ENCODE results near the gene FSTL4. TPM values are rescaled to one million over a fixed set of nuclear protein-coding genes. Genes with fewer than 3 reads are reported as not detected.

Gene FSTL4
- total and polyA plus RNA-seq, 2 of the 13 experiments (the other 11 are each of a cell fraction or from before 2014, with no cell fraction given): 2.1 to 3.0 TPM

DNA sequence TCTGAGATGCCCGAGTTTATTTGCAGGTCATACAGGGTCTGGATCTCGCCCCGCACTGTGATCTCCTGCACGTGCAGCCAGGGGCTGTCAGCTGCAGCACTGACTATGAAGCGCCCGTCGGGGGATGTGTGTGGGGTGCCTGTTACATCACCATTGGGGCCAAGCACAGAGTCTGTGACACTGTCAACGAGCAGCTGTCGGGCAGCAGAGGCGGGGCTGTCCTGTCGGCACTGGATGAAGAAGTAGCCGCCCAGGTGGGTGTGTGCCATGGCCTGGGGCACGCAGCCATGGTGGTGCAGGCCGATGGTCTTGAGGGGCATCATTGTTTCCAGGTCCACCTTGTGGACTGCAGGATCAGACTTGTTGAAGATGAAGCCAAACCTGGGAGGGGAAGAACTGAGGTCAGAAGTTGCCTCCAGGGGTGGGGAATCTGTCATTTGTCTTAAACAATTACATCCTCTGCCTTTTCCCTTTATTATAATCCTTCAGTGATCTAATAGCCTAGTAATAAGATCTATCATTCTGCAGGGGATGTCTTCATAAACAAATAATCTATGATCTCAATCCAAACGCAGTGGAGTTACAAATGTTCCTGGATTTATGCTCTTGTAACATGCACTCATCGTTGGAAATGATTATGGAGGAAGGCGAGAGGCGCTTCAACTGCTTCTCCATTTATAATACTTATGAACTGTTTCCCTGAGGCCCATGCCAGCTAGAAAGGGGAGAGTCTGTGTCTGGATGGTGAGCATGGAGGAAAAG lies 412.7 kb downstream of the FSTL4 start:
- no TSS peak for BruUV-seq (replicated peaks)
- TF ChIP-seq, protein P1, sequence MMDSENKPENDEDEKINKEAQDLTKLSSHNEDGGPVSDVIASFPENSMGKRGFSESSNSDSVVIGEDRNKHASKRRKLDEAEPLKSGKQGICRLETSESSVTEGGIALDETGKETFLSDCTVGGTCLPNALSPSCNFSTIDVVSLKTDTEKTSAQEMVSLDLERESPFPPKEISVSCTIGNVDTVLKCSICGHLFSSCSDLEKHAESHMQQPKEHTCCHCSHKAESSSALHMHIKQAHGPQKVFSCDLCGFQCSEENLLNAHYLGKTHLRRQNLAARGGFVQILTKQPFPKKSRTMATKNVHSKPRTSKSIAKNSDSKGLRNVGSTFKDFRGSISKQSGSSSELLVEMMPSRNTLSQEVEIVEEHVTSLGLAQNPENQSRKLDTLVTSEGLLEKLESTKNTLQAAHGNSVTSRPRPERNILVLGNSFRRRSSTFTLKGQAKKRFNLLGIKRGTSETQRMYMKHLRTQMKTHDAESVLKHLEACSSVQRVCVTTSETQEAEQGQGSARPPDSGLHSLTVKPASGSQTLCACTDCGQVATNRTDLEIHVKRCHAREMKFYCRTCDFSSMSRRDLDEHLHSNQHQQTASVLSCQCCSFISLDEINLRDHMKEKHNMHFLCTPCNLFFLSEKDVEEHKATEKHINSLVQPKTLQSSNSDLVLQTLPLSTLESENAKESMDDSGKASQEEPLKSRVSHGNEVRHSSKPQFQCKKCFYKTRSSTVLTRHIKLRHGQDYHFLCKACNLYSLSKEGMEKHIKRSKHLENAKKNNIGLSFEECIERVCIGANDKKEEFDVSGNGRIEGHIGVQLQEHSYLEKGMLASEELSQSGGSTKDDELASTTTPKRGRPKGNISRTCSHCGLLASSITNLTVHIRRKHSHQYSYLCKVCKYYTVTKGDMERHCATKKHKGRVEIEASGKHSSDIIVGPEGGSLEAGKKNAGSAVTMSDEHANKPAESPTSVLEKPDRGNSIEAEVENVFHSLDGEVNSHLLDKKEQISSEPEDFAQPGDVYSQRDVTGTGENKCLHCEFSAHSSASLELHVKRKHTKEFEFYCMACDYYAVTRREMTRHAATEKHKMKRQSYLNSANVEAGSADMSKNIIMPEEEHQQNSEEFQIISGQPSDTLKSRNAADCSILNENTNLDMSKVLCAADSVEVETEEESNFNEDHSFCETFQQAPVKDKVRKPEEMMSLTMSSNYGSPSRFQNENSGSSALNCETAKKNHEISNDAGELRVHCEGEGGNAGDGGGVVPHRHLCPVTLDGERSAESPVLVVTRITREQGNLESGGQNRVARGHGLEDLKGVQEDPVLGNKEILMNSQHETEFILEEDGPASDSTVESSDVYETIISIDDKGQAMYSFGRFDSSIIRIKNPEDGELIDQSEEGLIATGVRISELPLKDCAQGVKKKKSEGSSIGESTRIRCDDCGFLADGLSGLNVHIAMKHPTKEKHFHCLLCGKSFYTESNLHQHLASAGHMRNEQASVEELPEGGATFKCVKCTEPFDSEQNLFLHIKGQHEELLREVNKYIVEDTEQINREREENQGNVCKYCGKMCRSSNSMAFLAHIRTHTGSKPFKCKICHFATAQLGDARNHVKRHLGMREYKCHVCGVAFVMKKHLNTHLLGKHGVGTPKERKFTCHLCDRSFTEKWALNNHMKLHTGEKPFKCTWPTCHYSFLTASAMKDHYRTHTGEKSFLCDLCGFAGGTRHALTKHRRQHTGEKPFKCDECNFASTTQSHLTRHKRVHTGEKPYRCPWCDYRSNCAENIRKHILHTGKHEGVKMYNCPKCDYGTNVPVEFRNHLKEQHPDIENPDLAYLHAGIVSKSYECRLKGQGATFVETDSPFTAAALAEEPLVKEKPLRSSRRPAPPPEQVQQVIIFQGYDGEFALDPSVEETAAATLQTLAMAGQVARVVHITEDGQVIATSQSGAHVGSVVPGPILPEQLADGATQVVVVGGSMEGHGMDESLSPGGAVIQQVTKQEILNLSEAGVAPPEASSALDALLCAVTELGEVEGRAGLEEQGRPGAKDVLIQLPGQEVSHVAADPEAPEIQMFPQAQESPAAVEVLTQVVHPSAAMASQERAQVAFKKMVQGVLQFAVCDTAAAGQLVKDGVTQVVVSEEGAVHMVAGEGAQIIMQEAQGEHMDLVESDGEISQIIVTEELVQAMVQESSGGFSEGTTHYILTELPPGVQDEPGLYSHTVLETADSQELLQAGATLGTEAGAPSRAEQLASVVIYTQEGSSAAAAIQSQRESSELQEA (CRISPR knock-in tag; IDR thresholded peaks at IDR 0.05; ENCODE audit: not compliant biosample characterization): no peak
- FAIRE-seq (no peak), ATAC-seq (no peak), DNase-seq (ENCODE audit: low spot score) (no peak)
- WGBS (ENCODE audit: low lambda C conversion rate): 79% methylated on average over 8 of the region's 18 CpGs
- ChIA-PET POLR2A (no interaction called here), CTCF (ENCODE audit: low intra/inter-chr PET ratio, low total read pairs) (no interaction called here)
- H3K4me1 ChIP-seq (ENCODE audit: insufficient read depth, low read length): no peaks in the 10 kb centered on the region
- in situ Hi-C loops (cut with HindIII; ENCODE audit: extremely low pct_ligation_motif_present, low pct_unique_long_range_greater_than_20kb): no loop called here
- H3K36me3 ChIP-seq (replicated peaks in 1 of 2; ENCODE audit: control insufficient read depth in 1 of 2, insufficient read depth in 2 of 2, low read length in 2 of 2): no peaks in the 10 kb centered on the region; a peak in 1 of 5 replicates
- H3K9me3 ChIP-seq (ENCODE audit: low read length): no peaks in the 10 kb centered on the region
- no peaks in the 10 kb centered on the region for H3K79me2 ChIP-seq (ENCODE audit: insufficient read depth, low read length)
- H3K4me2 ChIP-seq (ENCODE audit: low read depth, low read length): no peak overlapping the region
- H4K20me1 ChIP-seq (ENCODE audit: insufficient read depth, low read length): no peaks in the 10 kb centered on the region
- H3K27ac ChIP-seq (ENCODE audit: extremely low read length, insufficient read depth, low read length): no peak overlapping the region
- no peak overlapping the region for H3K4me3 ChIP-seq (replicated peaks in 1 of 3; ENCODE audit: insufficient read depth in 1 of 3, low read depth in 2 of 3, low read length in 3 of 3)
- H2AFZ ChIP-seq (ENCODE audit: low read length): no peak overlapping the region
- intact Hi-C loops (cut with micrococcal nuclease; ENCODE audit: unreplicated experiment): no loop called here
- H3K27me3 ChIP-seq (ENCODE audit: control insufficient read depth in 1 of 2, insufficient read depth in 2 of 2, low read length in 2 of 2): peaks cover 0 to 11% of the 10 kb centered on the region in 2 experiments; a peak in 2 of 5 replicates
- no peak overlapping the region for H3K9ac ChIP-seq (ENCODE audit: insufficient read depth, low read depth, low read length)

All from HepG2 (cell line).